ENCODE data around the gene TNFRSF9. TPM values are rescaled to one million over a fixed set of nuclear protein-coding genes. Genes with fewer than 3 reads are reported as not detected.

Gene TNFRSF9
- total and polyA plus RNA-seq, 2 experiments from 2014 or later = not detected

DNA sequence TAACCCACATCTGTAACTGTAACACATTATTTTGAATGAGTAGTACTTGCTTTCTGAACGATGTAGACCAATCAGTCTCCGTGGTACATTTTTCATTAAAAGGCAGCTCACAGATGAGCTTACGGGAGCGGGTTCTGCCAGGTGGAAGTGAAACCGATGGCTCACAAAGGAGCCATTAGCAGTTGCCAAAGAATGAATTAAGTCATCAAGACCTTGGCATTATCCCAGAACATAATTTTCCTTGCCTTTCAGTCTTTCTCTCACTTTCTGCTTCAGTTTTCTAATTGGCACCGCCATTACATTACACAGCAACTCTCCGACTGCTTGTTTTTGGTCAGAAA, 54.3 kb downstream of the TNFRSF9 start (continued):
- TF ChIP-seq, protein P1, sequence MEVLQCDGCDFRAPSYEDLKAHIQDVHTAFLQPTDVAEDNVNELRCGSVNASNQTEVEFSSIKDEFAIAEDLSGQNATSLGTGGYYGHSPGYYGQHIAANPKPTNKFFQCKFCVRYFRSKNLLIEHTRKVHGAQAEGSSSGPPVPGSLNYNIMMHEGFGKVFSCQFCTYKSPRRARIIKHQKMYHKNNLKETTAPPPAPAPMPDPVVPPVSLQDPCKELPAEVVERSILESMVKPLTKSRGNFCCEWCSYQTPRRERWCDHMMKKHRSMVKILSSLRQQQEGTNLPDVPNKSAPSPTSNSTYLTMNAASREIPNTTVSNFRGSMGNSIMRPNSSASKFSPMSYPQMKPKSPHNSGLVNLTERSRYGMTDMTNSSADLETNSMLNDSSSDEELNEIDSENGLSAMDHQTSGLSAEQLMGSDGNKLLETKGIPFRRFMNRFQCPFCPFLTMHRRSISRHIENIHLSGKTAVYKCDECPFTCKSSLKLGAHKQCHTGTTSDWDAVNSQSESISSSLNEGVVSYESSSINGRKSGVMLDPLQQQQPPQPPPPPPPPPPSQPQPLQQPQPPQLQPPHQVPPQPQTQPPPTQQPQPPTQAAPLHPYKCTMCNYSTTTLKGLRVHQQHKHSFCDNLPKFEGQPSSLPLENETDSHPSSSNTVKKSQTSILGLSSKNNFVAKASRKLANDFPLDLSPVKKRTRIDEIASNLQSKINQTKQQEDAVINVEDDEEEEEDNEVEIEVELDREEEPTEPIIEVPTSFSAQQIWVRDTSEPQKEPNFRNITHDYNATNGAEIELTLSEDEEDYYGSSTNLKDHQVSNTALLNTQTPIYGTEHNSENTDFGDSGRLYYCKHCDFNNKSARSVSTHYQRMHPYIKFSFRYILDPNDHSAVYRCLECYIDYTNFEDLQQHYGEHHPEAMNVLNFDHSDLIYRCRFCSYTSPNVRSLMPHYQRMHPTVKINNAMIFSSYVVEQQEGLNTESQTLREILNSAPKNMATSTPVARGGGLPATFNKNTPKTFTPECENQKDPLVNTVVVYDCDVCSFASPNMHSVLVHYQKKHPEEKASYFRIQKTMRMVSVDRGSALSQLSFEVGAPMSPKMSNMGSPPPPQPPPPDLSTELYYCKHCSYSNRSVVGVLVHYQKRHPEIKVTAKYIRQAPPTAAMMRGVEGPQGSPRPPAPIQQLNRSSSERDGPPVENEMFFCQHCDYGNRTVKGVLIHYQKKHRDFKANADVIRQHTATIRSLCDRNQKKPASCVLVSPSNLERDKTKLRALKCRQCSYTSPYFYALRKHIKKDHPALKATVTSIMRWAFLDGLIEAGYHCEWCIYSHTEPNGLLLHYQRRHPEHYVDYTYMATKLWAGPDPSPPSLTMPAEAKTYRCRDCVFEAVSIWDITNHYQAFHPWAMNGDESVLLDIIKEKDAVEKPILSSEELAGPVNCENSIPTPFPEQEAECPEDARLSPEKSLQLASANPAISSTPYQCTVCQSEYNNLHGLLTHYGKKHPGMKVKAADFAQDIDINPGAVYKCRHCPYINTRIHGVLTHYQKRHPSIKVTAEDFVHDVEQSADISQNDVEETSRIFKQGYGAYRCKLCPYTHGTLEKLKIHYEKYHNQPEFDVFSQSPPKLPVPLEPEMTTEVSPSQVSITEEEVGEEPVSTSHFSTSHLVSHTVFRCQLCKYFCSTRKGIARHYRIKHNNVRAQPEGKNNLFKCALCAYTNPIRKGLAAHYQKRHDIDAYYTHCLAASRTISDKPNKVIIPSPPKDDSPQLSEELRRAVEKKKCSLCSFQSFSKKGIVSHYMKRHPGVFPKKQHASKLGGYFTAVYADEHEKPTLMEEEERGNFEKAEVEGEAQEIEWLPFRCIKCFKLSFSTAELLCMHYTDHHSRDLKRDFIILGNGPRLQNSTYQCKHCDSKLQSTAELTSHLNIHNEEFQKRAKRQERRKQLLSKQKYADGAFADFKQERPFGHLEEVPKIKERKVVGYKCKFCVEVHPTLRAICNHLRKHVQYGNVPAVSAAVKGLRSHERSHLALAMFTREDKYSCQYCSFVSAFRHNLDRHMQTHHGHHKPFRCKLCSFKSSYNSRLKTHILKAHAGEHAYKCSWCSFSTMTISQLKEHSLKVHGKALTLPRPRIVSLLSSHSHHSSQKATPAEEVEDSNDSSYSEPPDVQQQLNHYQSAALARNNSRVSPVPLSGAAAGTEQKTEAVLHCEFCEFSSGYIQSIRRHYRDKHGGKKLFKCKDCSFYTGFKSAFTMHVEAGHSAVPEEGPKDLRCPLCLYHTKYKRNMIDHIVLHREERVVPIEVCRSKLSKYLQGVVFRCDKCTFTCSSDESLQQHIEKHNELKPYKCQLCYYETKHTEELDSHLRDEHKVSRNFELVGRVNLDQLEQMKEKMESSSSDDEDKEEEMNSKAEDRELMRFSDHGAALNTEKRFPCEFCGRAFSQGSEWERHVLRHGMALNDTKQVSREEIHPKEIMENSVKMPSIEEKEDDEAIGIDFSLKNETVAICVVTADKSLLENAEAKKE (CRISPR knock-in tag; IDR thresholded peaks at IDR 0.05) = no peak
- TF ChIP-seq ZNF331 (CRISPR knock-in tag; IDR thresholded peaks at IDR 0.05; ENCODE audit: low read depth) = no peak
- TF ChIP-seq CREB1 (CRISPR knock-in tag; IDR thresholded peaks at IDR 0.05; ENCODE audit: low read depth) = no peak
- TF ChIP-seq JUNB (IDR thresholded peaks at IDR 0.05; ENCODE audit: unreplicated experiment) = no peak
- TF ChIP-seq POLR2AphosphoS5 (IDR thresholded peaks at IDR 0.05; ENCODE audit: low read depth) = no peak
- TF ChIP-seq, protein P2, sequence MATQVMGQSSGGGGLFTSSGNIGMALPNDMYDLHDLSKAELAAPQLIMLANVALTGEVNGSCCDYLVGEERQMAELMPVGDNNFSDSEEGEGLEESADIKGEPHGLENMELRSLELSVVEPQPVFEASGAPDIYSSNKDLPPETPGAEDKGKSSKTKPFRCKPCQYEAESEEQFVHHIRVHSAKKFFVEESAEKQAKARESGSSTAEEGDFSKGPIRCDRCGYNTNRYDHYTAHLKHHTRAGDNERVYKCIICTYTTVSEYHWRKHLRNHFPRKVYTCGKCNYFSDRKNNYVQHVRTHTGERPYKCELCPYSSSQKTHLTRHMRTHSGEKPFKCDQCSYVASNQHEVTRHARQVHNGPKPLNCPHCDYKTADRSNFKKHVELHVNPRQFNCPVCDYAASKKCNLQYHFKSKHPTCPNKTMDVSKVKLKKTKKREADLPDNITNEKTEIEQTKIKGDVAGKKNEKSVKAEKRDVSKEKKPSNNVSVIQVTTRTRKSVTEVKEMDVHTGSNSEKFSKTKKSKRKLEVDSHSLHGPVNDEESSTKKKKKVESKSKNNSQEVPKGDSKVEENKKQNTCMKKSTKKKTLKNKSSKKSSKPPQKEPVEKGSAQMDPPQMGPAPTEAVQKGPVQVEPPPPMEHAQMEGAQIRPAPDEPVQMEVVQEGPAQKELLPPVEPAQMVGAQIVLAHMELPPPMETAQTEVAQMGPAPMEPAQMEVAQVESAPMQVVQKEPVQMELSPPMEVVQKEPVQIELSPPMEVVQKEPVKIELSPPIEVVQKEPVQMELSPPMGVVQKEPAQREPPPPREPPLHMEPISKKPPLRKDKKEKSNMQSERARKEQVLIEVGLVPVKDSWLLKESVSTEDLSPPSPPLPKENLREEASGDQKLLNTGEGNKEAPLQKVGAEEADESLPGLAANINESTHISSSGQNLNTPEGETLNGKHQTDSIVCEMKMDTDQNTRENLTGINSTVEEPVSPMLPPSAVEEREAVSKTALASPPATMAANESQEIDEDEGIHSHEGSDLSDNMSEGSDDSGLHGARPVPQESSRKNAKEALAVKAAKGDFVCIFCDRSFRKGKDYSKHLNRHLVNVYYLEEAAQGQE (IDR thresholded peaks at IDR 0.05; ENCODE audit: unreplicated experiment) = no peak
- TF ChIP-seq ZNF114 (CRISPR knock-in tag; IDR thresholded peaks at IDR 0.05) = no peak

All from GM23338 (cell line).